Activated CD4-positive, alpha-beta T cell treated with anti-CD3 and anti-CD28 coated beads for 36 hours (primary cell): ENCODE results near the gene ZNF367. TPM values are rescaled to one million over a fixed set of nuclear protein-coding genes. Genes with fewer than 3 reads are reported as not detected.
"Not testable (repeated sequence)": the region's sequence is repeated elsewhere in the genome, so short reads cannot be mapped to it uniquely, and the experiment has no call there.

ENCODE experiments used
- ATAC-seq: fragments of 200-7000 bp; cut with Tn5 transposase; one replicate; pipeline ENCODE4 v1.10.0; 2021; ENCODE audit warnings: mild to moderate bottlenecking, moderate library complexity
- CTCF ChIA-PET: fragments of 350-600 bp; sonication (Branson Sonifier 250); formaldehyde crosslinking; loops from one replicate; lab custom pipeline; 2021; ENCODE audit warnings: antibody characterized with exemption; lab: Charles Lee
- POLR2A ChIA-PET: fragments of 350-600 bp; sonication (Branson Sonifier 250); formaldehyde crosslinking; loops from one replicate; lab custom pipeline; 2021; ENCODE audit warnings: antibody characterized with exemption, inconsistent platforms; lab: Charles Lee
- DNase-seq: peaks from one replicate; pipeline ENCODE4 v3.0.0-alpha.2; 2020
- H3K27ac Mint-ChIP-seq: one replicate; pipeline ENCODE4 v1.8.0; 2021; ENCODE audit warnings: mixed read lengths
- H3K27me3 Mint-ChIP-seq: one replicate; pipeline ENCODE4 v1.8.0; 2021; ENCODE audit warnings: mixed read lengths
- H3K36me3 Mint-ChIP-seq: one replicate; pipeline ENCODE4 v1.8.0; 2021; ENCODE audit warnings: low read depth, mixed read lengths
- H3K4me1 Mint-ChIP-seq: one replicate; pipeline ENCODE4 v1.8.0; 2021; ENCODE audit warnings: mixed read lengths
- H3K4me3 Mint-ChIP-seq: one replicate; pipeline ENCODE4 v1.8.0; 2021; ENCODE audit warnings: mild to moderate bottlenecking, moderate library complexity, mixed read lengths
- H3K9me3 Mint-ChIP-seq: one replicate; pipeline ENCODE4 v1.8.0; 2021; ENCODE audit warnings: low read depth, mixed read lengths
- intact Hi-C, 2 experiments: fragments of 100-400 bp; cut with DNase I in 1 of 2; cut with micrococcal nuclease in 1 of 2; formaldehyde crosslinking; loops; one replicate each; pipeline versions ENCODE4 v1.14.2 to v1.15.1; 2022 to 2024; cut with DNase I, micrococcal nuclease
- total RNA-seq, 2 experiments: library from RNA; stranded (reverse); gene quantifications; one replicate each; pipeline ENCODE4 v1.2.3, GENCODE V29; 2021

The ZNF367 gene
- total RNA-seq, 2 experiments from 2014 or later: 22.0 to 24.2 TPM

DNA sequence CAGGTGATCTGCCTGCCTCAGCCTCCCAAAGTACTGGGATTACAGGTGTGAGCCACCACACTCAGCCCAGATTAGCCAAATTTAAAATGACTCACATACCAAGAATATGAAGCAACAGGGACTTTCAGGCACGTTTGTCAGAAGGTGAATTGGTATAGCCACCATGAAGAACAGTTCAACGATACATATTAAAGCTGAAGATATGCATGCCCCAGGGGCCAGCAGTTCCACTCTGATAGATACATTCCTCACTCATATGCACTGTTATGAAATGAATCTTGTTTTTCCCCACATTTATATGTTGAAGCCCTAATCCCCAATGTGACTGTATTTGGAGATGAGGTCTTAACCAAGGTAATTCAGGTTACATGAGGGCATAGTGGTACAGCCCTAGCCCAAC lies 57.2 kb downstream of the ZNF367 start:
- DNase-seq (no peak), ATAC-seq (no peak)
- H3K9me3 Mint-ChIP-seq: no peaks in the 10 kb centered on the region
- no peak overlapping the region for H3K4me3 Mint-ChIP-seq
- H3K4me1 Mint-ChIP-seq: no peaks in the 10 kb centered on the region
- POLR2A ChIA-PET: interaction anchor here (0.6 kb wide), 1 partner anchor 635 kb away, joined by 3 read pairs; no protein-coding TSS in a partner anchor
- H3K27ac Mint-ChIP-seq: no peak overlapping the region
- H3K27me3 Mint-ChIP-seq: no peaks in the 10 kb centered on the region
- intact Hi-C loops: no loop called here
- CTCF ChIA-PET: no interaction called here
- H3K36me3 Mint-ChIP-seq: peaks cover 11% of the 10 kb centered on the region

DNA sequence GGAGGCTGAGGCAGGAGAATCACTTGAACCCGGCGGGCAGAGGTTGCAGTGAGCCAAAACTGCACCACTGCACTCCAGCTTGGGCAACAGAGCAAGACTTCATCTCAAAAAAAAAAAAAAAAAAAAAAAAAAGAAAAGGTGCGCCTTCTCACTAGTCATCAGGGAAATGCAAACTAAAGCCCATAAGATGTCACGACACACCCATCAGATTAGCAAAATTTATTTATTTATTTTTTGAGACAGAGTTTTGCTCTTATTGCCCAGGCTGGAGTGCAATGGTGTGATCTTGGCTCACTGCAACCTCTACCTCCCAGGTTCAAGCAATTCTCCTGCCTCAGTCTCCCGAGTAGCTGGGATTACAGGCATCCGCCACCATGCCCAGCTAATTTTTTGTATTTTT lies 57.6 kb downstream of the ZNF367 start:
- POLR2A ChIA-PET, CTCF ChIA-PET, H3K27ac Mint-ChIP-seq, DNase-seq, H3K4me1 Mint-ChIP-seq, intact Hi-C loops, H3K9me3 Mint-ChIP-seq, H3K27me3 Mint-ChIP-seq, H3K4me3 Mint-ChIP-seq, ATAC-seq: not testable (repeated sequence)
- H3K36me3 Mint-ChIP-seq: peaks cover 11% of the 10 kb centered on the region

- no peak overlapping the region for H3K4me3 Mint-ChIP-seq
- no peaks in the 10 kb centered on the region for H3K9me3 Mint-ChIP-seq
- ATAC-seq (no peak), DNase-seq (no peak)
- ChIA-PET POLR2A (no interaction called here), CTCF (no interaction called here)
- intact Hi-C loops: no loop called here
- no peaks in the 10 kb centered on the region for H3K27me3 Mint-ChIP-seq
- peaks cover 6% of the 10 kb centered on the region for H3K36me3 Mint-ChIP-seq
- H3K27ac Mint-ChIP-seq: no peak overlapping the region
- H3K4me1 Mint-ChIP-seq: no peaks in the 10 kb centered on the region
Measured at GRCh38 chr9:96350866-96351265, 67.3 kb downstream of the ZNF367 start.

DNA sequence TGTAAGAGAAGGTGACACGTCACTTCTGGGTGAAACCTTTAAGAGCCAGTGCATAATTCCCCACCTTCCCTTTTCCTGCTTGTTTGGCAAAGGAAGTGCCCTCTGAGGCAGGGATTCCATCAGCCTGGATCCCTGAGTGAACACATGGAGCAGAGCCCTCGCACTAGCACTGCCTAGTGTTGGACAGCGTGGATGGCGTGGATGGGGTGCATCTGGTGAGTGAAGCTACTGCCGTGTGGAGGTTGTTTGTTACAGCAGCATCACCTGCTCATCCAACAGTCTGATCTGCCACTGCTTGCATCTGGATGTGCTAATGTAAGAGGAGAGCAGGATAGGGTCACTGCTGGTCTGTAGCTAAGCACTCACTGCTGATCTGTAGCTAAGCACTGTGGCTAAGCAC lies 69.9 kb downstream of the ZNF367 start:
- POLR2A ChIA-PET: no interaction called here
- intact Hi-C loops: no loop called here
- Mint-ChIP-seq H3K27ac (no peak overlapping the region), H3K9me3 (no peaks in the 10 kb centered on the region), H3K27me3 (no peaks in the 10 kb centered on the region), H3K36me3 (peaks cover 6% of the 10 kb centered on the region), H3K4me3 (no peak overlapping the region), H3K4me1 (no peaks in the 10 kb centered on the region)
- no peak for DNase-seq
- CTCF ChIA-PET: interaction anchor here (1.4 kb wide), 1 partner anchor 20 kb away, joined by 3 read pairs; no protein-coding TSS in a partner anchor
- ATAC-seq: no peak

GRCh38 chr9:96345551-96345950 lies 72.6 kb downstream of the ZNF367 start:
- no peak overlapping the region for H3K4me3 Mint-ChIP-seq
- CTCF ChIA-PET: interaction anchor here (0.6 kb wide), 1 partner anchor 324 kb away, joined by 3 read pairs; no protein-coding TSS in a partner anchor

GRCh38 chr9:96344458-96345180 lies 73.6 kb downstream of the ZNF367 start:
- CTCF ChIA-PET: interaction anchor here (0.6 to 1.4 kb wide), 4 partner anchors 17 to 97 kb away, joined by 3 to 4 read pairs (median 3); no protein-coding TSS in a partner anchor
- Mint-ChIP-seq H3K27me3 (no peaks in the 10 kb centered on the region), H3K4me3 (no peak overlapping the region), H3K4me1 (peaks cover 6% of the 10 kb centered on the region), H3K9me3 (no peaks in the 10 kb centered on the region), H3K36me3 (peaks cover 5% of the 10 kb centered on the region), H3K27ac (no peak overlapping the region)
- POLR2A ChIA-PET: interaction anchor here (0.6 kb wide), 1 partner anchor 153 kb away, joined by 4 read pairs; no protein-coding TSS in a partner anchor
- no peak for DNase-seq
- no peak for ATAC-seq
- intact Hi-C loops: no loop called here

More at GRCh38 chr9:96345551-96345950, 72.6 kb downstream of the ZNF367 start:
- DNase-seq (no peak), ATAC-seq (no peak)
- Mint-ChIP-seq H3K36me3 (peaks cover 5% of the 10 kb centered on the region), H3K27me3 (no peaks in the 10 kb centered on the region), H3K9me3 (no peaks in the 10 kb centered on the region), H3K27ac (no peak overlapping the region), H3K4me1 (no peaks in the 10 kb centered on the region)
- POLR2A ChIA-PET: no interaction called here
- intact Hi-C loops: no loop called here

DNA sequence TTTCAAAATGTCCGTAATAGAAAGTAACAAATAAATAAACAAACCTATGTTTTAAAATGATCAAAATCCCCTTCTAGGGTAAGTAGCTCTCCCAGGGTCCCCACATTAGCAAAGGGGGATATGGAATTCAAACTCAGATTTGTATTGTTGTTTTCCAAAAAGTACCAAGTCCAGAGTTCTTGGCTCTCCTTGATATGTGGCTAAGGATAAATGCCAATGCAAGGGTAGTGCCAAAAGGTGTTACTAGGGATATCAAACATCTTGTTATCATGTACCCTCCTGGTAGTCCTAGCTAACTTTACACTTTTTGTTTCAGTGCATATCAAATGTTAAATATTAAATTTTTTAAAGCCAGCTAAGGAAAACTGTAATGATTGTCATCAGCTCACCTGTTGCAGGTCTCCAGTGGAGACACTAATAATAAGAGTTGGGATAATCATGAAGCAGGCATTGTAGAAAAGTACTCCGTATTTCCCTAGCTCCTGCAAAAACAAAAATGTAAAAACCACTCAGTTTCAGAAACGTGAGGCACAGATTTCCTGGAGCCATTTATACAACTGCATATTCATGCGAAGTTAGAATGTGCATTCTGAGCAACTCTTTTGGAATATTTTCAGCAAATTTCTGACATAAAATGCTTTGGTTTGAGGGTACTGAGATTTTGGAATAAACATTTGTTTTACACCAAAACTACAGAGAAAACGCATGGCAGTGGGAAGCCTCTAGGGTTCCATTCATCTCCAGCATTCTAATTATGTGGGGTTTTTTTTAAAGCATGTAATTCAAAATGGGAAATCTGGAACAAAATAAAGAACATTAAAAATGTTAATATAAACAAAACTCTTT lies 74.4 kb downstream of the ZNF367 start:
- intact Hi-C loops: no loop called here
- Mint-ChIP-seq H3K27ac (no peak overlapping the region), H3K27me3 (no peaks in the 10 kb centered on the region), H3K4me3 (no peak overlapping the region), H3K36me3 (peaks cover 5% of the 10 kb centered on the region), H3K9me3 (no peaks in the 10 kb centered on the region), H3K4me1 (peaks cover 8% of the 10 kb centered on the region)
- ChIA-PET POLR2A (interaction anchor here (0.7 kb wide), 1 partner anchor 324 kb away, joined by 4 read pairs; no protein-coding TSS in a partner anchor), CTCF (interaction anchor here (0.7 to 1.6 kb wide), 4 partner anchors 16 to 98 kb away, joined by 3 to 4 read pairs (median 3); no protein-coding TSS in a partner anchor)
- no peak for DNase-seq
- ATAC-seq: no peak

GRCh38 chr9:96342571-96343245 lies 75.5 kb downstream of the ZNF367 start:
- CTCF ChIA-PET: interaction anchor here (0.5 to 1.6 kb wide), 3 partner anchors 15 to 512 kb away, joined by 3 to 4 read pairs (median 3); partner anchors contain the start of gene ZNF782
- H3K27me3 Mint-ChIP-seq: no peaks in the 10 kb centered on the region
- DNase-seq (no peak), ATAC-seq (no peak)
- H3K36me3 Mint-ChIP-seq: no peaks in the 10 kb centered on the region
- intact Hi-C loops: no loop called here
- no peaks in the 10 kb centered on the region for H3K9me3 Mint-ChIP-seq
- H3K4me1 Mint-ChIP-seq: peaks cover 8% of the 10 kb centered on the region
- no peak overlapping the region for H3K4me3 Mint-ChIP-seq
- no peak overlapping the region for H3K27ac Mint-ChIP-seq
- POLR2A ChIA-PET: no interaction called here

DNA sequence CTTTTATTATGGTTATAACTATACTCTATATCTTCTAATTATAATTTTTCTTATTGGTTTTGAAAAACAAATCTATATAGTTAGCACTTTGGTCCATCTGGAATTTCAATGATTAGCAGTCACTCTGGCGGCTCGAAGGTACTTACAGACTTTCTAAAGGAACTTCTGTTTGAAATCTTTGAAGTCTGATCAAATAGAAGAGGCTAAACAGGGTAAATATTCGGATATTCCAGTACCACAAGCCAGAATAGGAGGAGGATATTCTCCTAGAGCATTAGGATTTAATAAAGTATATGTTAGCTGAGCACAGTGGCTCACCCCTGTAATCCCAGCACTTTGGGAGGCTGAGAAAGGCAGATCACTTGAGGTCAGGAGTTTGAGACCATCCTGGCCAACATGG lies 77.5 kb downstream of the ZNF367 start:
- H3K36me3 Mint-ChIP-seq: no peaks in the 10 kb centered on the region
- no peak for ATAC-seq
- H3K27ac Mint-ChIP-seq: no peak overlapping the region
- H3K4me3 Mint-ChIP-seq: no peak overlapping the region
- ChIA-PET CTCF (no interaction called here), POLR2A (no interaction called here)
- DNase-seq: no peak
- no peaks in the 10 kb centered on the region for H3K9me3 Mint-ChIP-seq
- H3K27me3 Mint-ChIP-seq: no peaks in the 10 kb centered on the region
- H3K4me1 Mint-ChIP-seq: peaks cover 8% of the 10 kb centered on the region
- intact Hi-C loops: no loop called here

- ChIA-PET CTCF (interaction anchor here (0.7 to 1.0 kb wide), 4 partner anchors 9 to 133 kb away, joined by 3 to 8 read pairs (median 3); no protein-coding TSS in a partner anchor), POLR2A (no interaction called here)
- intact Hi-C loops: no loop called here
- no peaks in the 10 kb centered on the region for H3K27me3 Mint-ChIP-seq
- peaks cover 8% of the 10 kb centered on the region for H3K4me1 Mint-ChIP-seq
- no peaks in the 10 kb centered on the region for H3K36me3 Mint-ChIP-seq
- DNase-seq (no peak), ATAC-seq (no peak)
- no peak overlapping the region for H3K27ac Mint-ChIP-seq
- no peaks in the 10 kb centered on the region for H3K9me3 Mint-ChIP-seq
- H3K4me3 Mint-ChIP-seq: no peak overlapping the region
Measured at GRCh38 chr9:96338299-96338698, 79.9 kb downstream of the ZNF367 start.
